ENCODE measurements around the gene UCMA. TPM values are rescaled to one million over a fixed set of nuclear protein-coding genes. Genes with fewer than 3 reads are reported as not detected.

UCMA gene
- total RNA-seq, 1 experiment from 2014 or later = not detected

GRCh38 chr10:13225601-13226000, 8.6 kb downstream of the UCMA start:
- intact Hi-C loops (cut with micrococcal nuclease) = no loop called here
- Mint-ChIP-seq H3K4me3 (ENCODE audit: unreplicated experiment) (no peak overlapping the region), H3K27me3 (ENCODE audit: insufficient read depth, unreplicated experiment) (no peaks in the 10 kb centered on the region), H3K4me1 (ENCODE audit: insufficient read depth, unreplicated experiment) (no peaks in the 10 kb centered on the region), H3K9me3 (ENCODE audit: unreplicated experiment) (no peaks in the 10 kb centered on the region), H3K27ac (ENCODE audit: low read depth, unreplicated experiment) (no peak overlapping the region), H3K36me3 (ENCODE audit: insufficient read depth, unreplicated experiment) (no peaks in the 10 kb centered on the region)
- no TSS peak for BruUV-seq (replicated peaks)
- no peak for TF ChIP-seq CTCF (IDR thresholded peaks at IDR 0.05; ENCODE audit: unreplicated experiment)
- POLR2A ChIA-PET = no interaction called here
- CTCF ChIA-PET = interaction anchor here (0.6 to 2.2 kb wide), 3 partner anchors 49 to 77 kb away, joined by 4 to 9 read pairs (median 6); partner anchors contain the start of gene MCM10
- no peak for DNase-seq (ENCODE audit: unreplicated experiment)

- ChIA-PET CTCF (interaction anchor here (1.8 kb wide), 1 partner anchor 63 kb away, joined by 4 read pairs; the partner anchor contains the start of gene MCM10), POLR2A (no interaction called here)
- no peak for TF ChIP-seq CTCF (IDR thresholded peaks at IDR 0.05; ENCODE audit: unreplicated experiment)
- BruUV-seq (replicated peaks) = no TSS peak
- Mint-ChIP-seq H3K4me1 (ENCODE audit: insufficient read depth, unreplicated experiment) (no peaks in the 10 kb centered on the region), H3K27me3 (ENCODE audit: insufficient read depth, unreplicated experiment) (no peaks in the 10 kb centered on the region), H3K4me3 (ENCODE audit: unreplicated experiment) (no peak overlapping the region), H3K9me3 (ENCODE audit: unreplicated experiment) (no peaks in the 10 kb centered on the region), H3K36me3 (ENCODE audit: insufficient read depth, unreplicated experiment) (no peaks in the 10 kb centered on the region), H3K27ac (ENCODE audit: low read depth, unreplicated experiment) (no peak overlapping the region)
- no peak for DNase-seq (ENCODE audit: unreplicated experiment)
- intact Hi-C loops (cut with micrococcal nuclease) = loop anchor here (5.0 kb wide), 1 partner anchor 78 kb away; the partner anchor contains the start of gene PHYH
Measured at GRCh38 chr10:13224210-13224995, 9.8 kb downstream of the UCMA start.

- no peak for DNase-seq (ENCODE audit: unreplicated experiment)
- H3K4me1 Mint-ChIP-seq (ENCODE audit: insufficient read depth, unreplicated experiment) = no peaks in the 10 kb centered on the region
- CTCF ChIA-PET = no interaction called here
- H3K27me3 Mint-ChIP-seq (ENCODE audit: insufficient read depth, unreplicated experiment) = no peaks in the 10 kb centered on the region
- no TSS peak for BruUV-seq (replicated peaks)
- no peaks in the 10 kb centered on the region for H3K9me3 Mint-ChIP-seq (ENCODE audit: unreplicated experiment)
- intact Hi-C loops (cut with micrococcal nuclease) = loop anchor here (5.0 kb wide), 1 partner anchor 79 kb away; the partner anchor contains the start of gene PHYH
- no peak overlapping the region for H3K4me3 Mint-ChIP-seq (ENCODE audit: unreplicated experiment)
- TF ChIP-seq CTCF (IDR thresholded peaks at IDR 0.05; ENCODE audit: unreplicated experiment) = no peak
- POLR2A ChIA-PET = no interaction called here
- no peaks in the 10 kb centered on the region for H3K36me3 Mint-ChIP-seq (ENCODE audit: insufficient read depth, unreplicated experiment)
- no peak overlapping the region for H3K27ac Mint-ChIP-seq (ENCODE audit: low read depth, unreplicated experiment)
Measured at GRCh38 chr10:13223241-13223640, 10.9 kb downstream of the UCMA start.

- H3K27ac Mint-ChIP-seq (ENCODE audit: low read depth, unreplicated experiment) = no peak overlapping the region
- POLR2A ChIA-PET = no interaction called here
- H3K27me3 Mint-ChIP-seq (ENCODE audit: insufficient read depth, unreplicated experiment) = no peaks in the 10 kb centered on the region
- H3K4me1 Mint-ChIP-seq (ENCODE audit: insufficient read depth, unreplicated experiment) = no peaks in the 10 kb centered on the region
- H3K9me3 Mint-ChIP-seq (ENCODE audit: unreplicated experiment) = no peaks in the 10 kb centered on the region
- H3K4me3 Mint-ChIP-seq (ENCODE audit: unreplicated experiment) = no peak overlapping the region
- CTCF ChIA-PET = interaction anchor here (0.6 kb wide), 1 partner anchor 14 kb away, joined by 4 read pairs; no protein-coding TSS in a partner anchor
- intact Hi-C loops (cut with micrococcal nuclease) = loop anchor here (5.0 kb wide), 1 partner anchor 80 kb away; the partner anchor contains the start of gene PHYH
- no TSS peak for BruUV-seq (replicated peaks)
- DNase-seq (ENCODE audit: unreplicated experiment) = no peak
- TF ChIP-seq CTCF (IDR thresholded peaks at IDR 0.05; ENCODE audit: unreplicated experiment) = no peak
- H3K36me3 Mint-ChIP-seq (ENCODE audit: insufficient read depth, unreplicated experiment) = no peaks in the 10 kb centered on the region
Measured at GRCh38 chr10:13222566-13222965, 11.6 kb downstream of the UCMA start.

Data from MCF 10A (cell line).